Dermis microvascular lymphatic vessel endothelial cell (primary cell): Measurements from ENCODE around the gene CTBS. TPM values are rescaled to one million over a fixed set of nuclear protein-coding genes. Genes with fewer than 3 reads are reported as not detected.

Source experiments
- DNase-seq, 2 donors: peaks; one replicate each; pipeline versions ENCODE4 v3.0.0 to v3.0.0-alpha.2; 2010; ENCODE audit warnings: low read depth in 2 of 2
- total RNA-seq: library from RNA; depleted of rRNA; stranded (reverse); fragments of >200 nt; gene quantifications from 2 replicates; pipeline ENCODE4 v1.2.1, GENCODE V29; 2014

CTBS gene
- total RNA-seq, 1 donor from 2014 or later: 3.2 TPM

GRCh38 chr1:84506729-84507453 is 67.3 kb downstream of the CTBS start:
- DNase-seq: peak; percentile 25 to 34

- DNase-seq: peak; percentile 92 to 97
These were observed 68.1 kb downstream of the CTBS start, which contains the start of the genes GNG5 and SPATA1 for GRCh38 chr1:84506002-84506728. Gene GNG5, minus strand, starts transcription at chr1:84506581. Its CDS starts 490 bp downstream, at chr1:84506091. Gene SPATA1, plus strand, starts transcription at chr1:84506386. Its CDS starts 9,974 bp downstream, at chr1:84516360.

- peak; percentile 17 to 76 for DNase-seq
These were observed 68.7 kb downstream of the CTBS start for GRCh38 chr1:84505493-84506001.

GRCh38 chr1:84504580-84505492 is 69.4 kb downstream of the CTBS start:
- peak; percentile 10 to 35 for DNase-seq

GRCh38 chr1:84502927-84503326 is 71.3 kb downstream of the CTBS start:
- no peak for DNase-seq

Other genes with a start within 250 kb of the CTBS start
- not detected in 2 replicates for gene DNASE2B, start 176.0 kb downstream of the CTBS start, total RNA-seq
- 18.5 and 20.0 TPM in 2 replicates for gene RPF1, start 95.2 kb downstream of the CTBS start, total RNA-seq
- 0.13 and 0.38 TPM in 2 replicates for gene SPATA1, start 68.1 kb downstream of the CTBS start, total RNA-seq
- gene GNG5, start 67.9 kb downstream of the CTBS start, total RNA-seq: 10.1 and 17.8 TPM in 2 replicates
- 1.3 and 1.4 TPM in 2 replicates for gene SSX2IP, start 116.0 kb upstream of the CTBS start, total RNA-seq